ENCODE measurements around the gene TOP3A.

TOP3A gene

GRCh38 chr17:18261659-18262058, 53.1 kb downstream of the TOP3A start:
- TF ChIP-seq CTCF (IDR thresholded peaks at IDR 0.05; ENCODE audit: insufficient read depth, missing control alignments) = no peak
- DNase-seq (ENCODE audit: insufficient read length, low spot score) = no peak
- no peak for FAIRE-seq

DNA sequence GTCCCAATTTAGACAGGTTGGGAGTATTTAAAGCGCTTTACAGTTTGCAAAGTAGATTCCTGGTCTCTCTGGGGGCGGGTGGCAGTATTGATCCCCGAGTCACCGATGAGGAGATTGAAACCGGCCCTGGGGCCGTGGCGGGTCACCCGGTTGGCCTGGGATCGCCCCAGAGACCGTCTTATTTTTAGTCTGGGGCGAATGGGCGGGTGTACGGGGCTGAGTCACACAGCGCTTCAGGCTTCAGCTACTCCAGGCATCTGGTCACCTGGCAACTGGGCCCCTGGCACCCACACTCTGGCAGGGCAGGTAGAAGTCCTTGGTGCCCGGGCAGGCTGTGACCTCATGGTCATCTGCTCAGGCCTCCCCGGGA, 53.7 kb downstream of the TOP3A start:
- DNase-seq (ENCODE audit: insufficient read length, low spot score) (no peak), FAIRE-seq (no peak)
- TF ChIP-seq CTCF (IDR thresholded peaks at IDR 0.05; ENCODE audit: insufficient read depth, missing control alignments) = no peak

- FAIRE-seq = no peak
- no peak for TF ChIP-seq CTCF (IDR thresholded peaks at IDR 0.05; ENCODE audit: insufficient read depth, missing control alignments)
These were observed 54.3 kb downstream of the TOP3A start, which contains the start of gene MIEF2 for GRCh38 chr17:18260332-18261145. Gene MIEF2, plus strand, starts transcription at chr17:18260662. Its CDS starts 2,059 bp downstream, at chr17:18262721.

GRCh38 chr17:18259621-18260331, 55.0 kb downstream of the TOP3A start:
- DNase-seq (ENCODE audit: insufficient read length, low spot score) (no peak), FAIRE-seq (no peak)
- no peak for TF ChIP-seq CTCF (IDR thresholded peaks at IDR 0.05; ENCODE audit: insufficient read depth, missing control alignments)

More at GRCh38 chr17:18260332-18261145, 54.3 kb downstream of the TOP3A start, which contains the start of gene MIEF2:
- DNase-seq (ENCODE audit: insufficient read length, low spot score) = peak; percentile 99

- TF ChIP-seq CTCF (IDR thresholded peaks at IDR 0.05; ENCODE audit: insufficient read depth, missing control alignments) = no peak
- DNase-seq (ENCODE audit: insufficient read length, low spot score) = no peak
- no peak for FAIRE-seq
These were observed 56.3 kb downstream of the TOP3A start, which contains the start of gene FLII for GRCh38 chr17:18258356-18259038. Gene FLII, minus strand, starts transcription at chr17:18258738. Its CDS starts 48 bp downstream, at chr17:18258690.

DNA sequence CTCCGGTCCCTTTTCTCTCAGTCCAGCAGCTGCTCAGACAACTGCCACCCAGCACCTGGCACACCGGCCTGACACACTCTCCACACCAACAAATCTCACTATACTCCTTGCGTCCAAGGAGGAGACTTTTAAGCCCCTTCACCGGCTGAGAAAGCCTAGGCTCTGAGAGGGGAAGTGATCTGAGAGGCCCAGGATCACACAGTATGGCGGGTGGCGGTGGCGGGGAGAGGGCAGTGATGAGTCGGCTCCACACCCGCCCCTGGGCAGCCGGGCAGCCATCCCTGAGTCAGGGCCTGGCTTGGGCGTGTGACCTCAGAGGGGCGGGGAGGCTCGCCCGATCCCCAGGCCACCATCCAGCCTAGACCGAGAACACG, 56.8 kb downstream of the TOP3A start:
- no peak for DNase-seq (ENCODE audit: insufficient read length, low spot score)
- FAIRE-seq = no peak
- TF ChIP-seq CTCF (IDR thresholded peaks at IDR 0.05; ENCODE audit: insufficient read depth, missing control alignments) = no peak
